Astrocyte (in vitro differentiated cells and primary cell): ENCODE measurements around the gene ATP5IF1. TPM values are rescaled to one million over a fixed set of nuclear protein-coding genes. Genes with fewer than 3 reads are reported as not detected.

Experiments used
- DNase-seq: peaks from one replicate; pipeline ENCODE4 v3.0.0-alpha.2; 2010; ENCODE audit warnings: low read depth
- FAIRE-seq: peaks from 2 replicates; lab custom pipeline; 2011; peaks lifted over from hg19 to GRCh38; lab: Jason Lieb, UNC
- H2AFZ ChIP-seq: 2 replicates; pipeline ENCODE4 v1.6.0; 2012; ENCODE audit warnings: low read depth, low read length, inconsistent platforms
- H3K27ac ChIP-seq: 2 replicates; pipeline ENCODE4 v1.5.1; 2011; ENCODE audit warnings: low read depth, low read length, inconsistent platforms
- H3K27me3 ChIP-seq: 2 replicates; pipeline ENCODE4 v1.6.0; 2011; ENCODE audit warnings: low read length, inconsistent platforms; ENCODE audit not compliant: insufficient read depth
- H3K36me3 ChIP-seq: 2 replicates; pipeline ENCODE4 v1.5.1; 2011; ENCODE audit warnings: low read length, inconsistent platforms; ENCODE audit not compliant: insufficient read depth
- H3K4me1 ChIP-seq: 2 replicates; pipeline ENCODE4 v1.5.1; 2011; ENCODE audit warnings: low read length, inconsistent platforms; ENCODE audit not compliant: insufficient read depth
- H3K4me2 ChIP-seq: 2 replicates; pipeline ENCODE4 v1.6.0; 2012; ENCODE audit warnings: low read length, inconsistent platforms
- H3K4me3 ChIP-seq: 2 replicates; pipeline ENCODE4 v1.5.1; 2011; ENCODE audit warnings: low read depth, mild to moderate bottlenecking, low read length, inconsistent platforms; ENCODE audit not compliant: insufficient read depth
- H3K79me2 ChIP-seq: 2 replicates; pipeline ENCODE4 v1.6.0; 2012; ENCODE audit warnings: mild to moderate bottlenecking, low read length, inconsistent platforms; ENCODE audit not compliant: insufficient read depth
- H3K9ac ChIP-seq: 2 replicates; pipeline ENCODE4 v1.6.0; 2012; ENCODE audit warnings: mild to moderate bottlenecking, low read length, inconsistent platforms
- H3K9me3 ChIP-seq: 2 replicates; pipeline ENCODE4 v1.5.1; 2012; ENCODE audit warnings: low read depth, mild to moderate bottlenecking, low read length, inconsistent platforms; ENCODE audit not compliant: insufficient read depth
- H4K20me1 ChIP-seq: 2 replicates; pipeline ENCODE4 v1.6.0; 2012; ENCODE audit warnings: low read length, inconsistent platforms; ENCODE audit not compliant: insufficient read depth
- H3K27ac Mint-ChIP-seq: one replicate; pipeline ENCODE4 v1.8.0; 2021; ENCODE audit warnings: mild to moderate bottlenecking, mixed read lengths; ENCODE audit not compliant: unreplicated experiment
- H3K27me3 Mint-ChIP-seq: one replicate; pipeline ENCODE4 v1.8.0; 2021; ENCODE audit warnings: low read depth, mixed read lengths; ENCODE audit not compliant: unreplicated experiment
- H3K36me3 Mint-ChIP-seq: one replicate; pipeline ENCODE4 v1.8.0; 2021; ENCODE audit warnings: low read depth, mixed read lengths; ENCODE audit not compliant: unreplicated experiment
- H3K4me1 Mint-ChIP-seq: one replicate; pipeline ENCODE4 v1.8.0; 2021; ENCODE audit warnings: low read depth, mixed read lengths; ENCODE audit not compliant: unreplicated experiment
- H3K4me3 Mint-ChIP-seq: one replicate; pipeline ENCODE4 v1.8.0; 2021; ENCODE audit warnings: mild to moderate bottlenecking, moderate library complexity, mixed read lengths; ENCODE audit not compliant: unreplicated experiment
- H3K9me3 Mint-ChIP-seq: one replicate; pipeline ENCODE4 v1.8.0; 2021; ENCODE audit warnings: mild to moderate bottlenecking, mixed read lengths; ENCODE audit not compliant: unreplicated experiment
- CTCF ChIP-seq: IDR thresholded peaks from 2 replicates; pipeline ENCODE4 v1.5.1; 2011; ENCODE audit warnings: low read depth, mild to moderate bottlenecking, inconsistent platforms, low read length, moderate library complexity; ENCODE audit not compliant: insufficient read depth
- EZH2 ChIP-seq: IDR thresholded peaks from 2 replicates; pipeline ENCODE4 v1.6.1; 2012; ENCODE audit warnings: mild to moderate bottlenecking, low read length, inconsistent platforms; ENCODE audit not compliant: insufficient read depth
- total RNA-seq: library from RNA; stranded (reverse); gene quantifications from 2 replicates; pipeline ENCODE4 v1.2.1, GENCODE V29; 2021

ATP5IF1 gene
- total RNA-seq, 1 donor from 2014 or later, result 160 TPM

GRCh38 chr1:28194326-28195035 lies 41.4 kb upstream of the ATP5IF1 start:
- Mint-ChIP-seq H3K4me1 (peaks cover 13% of the 10 kb centered on the region), H3K9me3 (no peaks in the 10 kb centered on the region), H3K4me3 (no peak overlapping the region), H3K27me3 (no peaks in the 10 kb centered on the region), H3K27ac (no peak overlapping the region), H3K36me3 (peaks cover 1% of the 10 kb centered on the region)
- H3K9ac ChIP-seq, result no peak overlapping the region
- H2AFZ ChIP-seq, result no peak overlapping the region
- no peaks in the 10 kb centered on the region for H4K20me1 ChIP-seq
- H3K27ac ChIP-seq, result no peak overlapping the region
- H3K9me3 ChIP-seq, result no peaks in the 10 kb centered on the region
- FAIRE-seq (no peak), DNase-seq (no peak)
- H3K4me3 ChIP-seq, result no peak overlapping the region
- no peaks in the 10 kb centered on the region for H3K79me2 ChIP-seq
- H3K4me2 ChIP-seq, result no peak overlapping the region
- peaks cover 12% of the 10 kb centered on the region for H3K36me3 ChIP-seq
- no peaks in the 10 kb centered on the region for H3K27me3 ChIP-seq
- TF ChIP-seq CTCF, result no peak
- TF ChIP-seq EZH2, result no peak
- H3K4me1 ChIP-seq, result peaks cover 5% of the 10 kb centered on the region

- no peak overlapping the region for H3K4me3 Mint-ChIP-seq
- peaks cover 8% of the 10 kb centered on the region for H3K4me1 Mint-ChIP-seq
- no peaks in the 10 kb centered on the region for H3K27me3 Mint-ChIP-seq
- Histone ChIP-seq H3K9ac (no peak overlapping the region), H4K20me1 (no peaks in the 10 kb centered on the region), H2AFZ (no peak overlapping the region), H3K27ac (no peak overlapping the region), H3K4me3 (no peak overlapping the region), H3K4me2 (no peak overlapping the region), H3K79me2 (no peaks in the 10 kb centered on the region), H3K36me3 (peaks cover 19% of the 10 kb centered on the region), H3K27me3 (no peaks in the 10 kb centered on the region), H3K9me3 (no peaks in the 10 kb centered on the region), H3K4me1 (peaks cover 5% of the 10 kb centered on the region)
- H3K36me3 Mint-ChIP-seq, result peaks cover 4% of the 10 kb centered on the region
- no peak overlapping the region for H3K27ac Mint-ChIP-seq
- no peaks in the 10 kb centered on the region for H3K9me3 Mint-ChIP-seq
- DNase-seq (no peak), FAIRE-seq (no peak)
- TF ChIP-seq CTCF (no peak), EZH2 (no peak)
Measured at GRCh38 chr1:28195780-28196179, 40.1 kb upstream of the ATP5IF1 start.

- no peak for FAIRE-seq
- no peak overlapping the region for H3K27ac Mint-ChIP-seq
- H3K4me1 Mint-ChIP-seq, result peaks cover 7% of the 10 kb centered on the region
- TF ChIP-seq EZH2 (no peak), CTCF (no peak)
- H3K36me3 Mint-ChIP-seq, result peaks cover 7% of the 10 kb centered on the region
- no peak overlapping the region for H3K27ac ChIP-seq
- H3K9me3 Mint-ChIP-seq, result no peaks in the 10 kb centered on the region
- H3K9me3 ChIP-seq, result no peaks in the 10 kb centered on the region
- H3K27me3 ChIP-seq, result no peaks in the 10 kb centered on the region
- H2AFZ ChIP-seq, result no peak overlapping the region
- H3K4me1 ChIP-seq, result peaks cover 5% of the 10 kb centered on the region
- no peaks in the 10 kb centered on the region for H4K20me1 ChIP-seq
- no peak overlapping the region for H3K4me3 Mint-ChIP-seq
- no peaks in the 10 kb centered on the region for H3K27me3 Mint-ChIP-seq
- H3K9ac ChIP-seq, result no peak overlapping the region
- DNase-seq, result no peak
- H3K79me2 ChIP-seq, result no peaks in the 10 kb centered on the region
- H3K4me2 ChIP-seq, result no peak overlapping the region
- H3K36me3 ChIP-seq, result peaks cover 22% of the 10 kb centered on the region
- no peak overlapping the region for H3K4me3 ChIP-seq
Measured at GRCh38 chr1:28196330-28196729, 39.6 kb upstream of the ATP5IF1 start.
